Tibial nerve (tissue), 3 donors: ENCODE data around the gene GPC6.

ENCODE experiments used
- POLR2A ChIP-seq, 2 donors: fragments of 450-650 bp; IDR thresholded peaks; one replicate each; pipeline ENCODE4 v1.6.1; 2017; ENCODE audit warnings: antibody characterized with exemption in 2 of 2, mild to moderate bottlenecking in 2 of 2, moderate library complexity in 2 of 2
- TF ChIP-seq, protein P1 (sequence below), 5 experiments: fragments of 200-600 bp in 3 of 5; fragments of 450-650 bp in 2 of 5; sonication (generic) in 3 of 5; IDR thresholded peaks; one replicate each; pipeline ENCODE4 v1.5.1; 2016 to 2019; ENCODE audit warnings: antibody characterized with exemption in 5 of 5, mild to moderate bottlenecking in 3 of 5, moderate library complexity in 2 of 5

DNA sequence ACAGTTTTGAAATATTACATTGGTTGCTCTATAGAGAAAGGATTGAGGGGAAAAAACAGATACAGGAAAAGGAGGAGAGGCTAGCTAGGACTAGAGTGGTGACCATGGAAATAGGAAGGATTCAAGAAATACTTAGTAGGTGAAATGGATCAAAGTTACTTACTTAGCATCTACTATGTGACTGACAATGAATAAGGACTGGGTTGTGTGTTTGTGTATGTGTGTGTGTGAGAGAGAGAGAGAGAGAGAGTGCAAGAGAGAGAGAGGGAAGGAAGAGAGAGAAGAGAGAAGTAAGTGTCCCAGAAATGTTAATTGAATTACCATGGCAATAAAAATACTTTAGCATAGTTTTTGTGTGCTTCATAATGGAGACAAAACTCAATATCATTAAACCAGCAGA, 7.9 kb downstream of the GPC6 start:
- TF ChIP-seq, protein P1, sequence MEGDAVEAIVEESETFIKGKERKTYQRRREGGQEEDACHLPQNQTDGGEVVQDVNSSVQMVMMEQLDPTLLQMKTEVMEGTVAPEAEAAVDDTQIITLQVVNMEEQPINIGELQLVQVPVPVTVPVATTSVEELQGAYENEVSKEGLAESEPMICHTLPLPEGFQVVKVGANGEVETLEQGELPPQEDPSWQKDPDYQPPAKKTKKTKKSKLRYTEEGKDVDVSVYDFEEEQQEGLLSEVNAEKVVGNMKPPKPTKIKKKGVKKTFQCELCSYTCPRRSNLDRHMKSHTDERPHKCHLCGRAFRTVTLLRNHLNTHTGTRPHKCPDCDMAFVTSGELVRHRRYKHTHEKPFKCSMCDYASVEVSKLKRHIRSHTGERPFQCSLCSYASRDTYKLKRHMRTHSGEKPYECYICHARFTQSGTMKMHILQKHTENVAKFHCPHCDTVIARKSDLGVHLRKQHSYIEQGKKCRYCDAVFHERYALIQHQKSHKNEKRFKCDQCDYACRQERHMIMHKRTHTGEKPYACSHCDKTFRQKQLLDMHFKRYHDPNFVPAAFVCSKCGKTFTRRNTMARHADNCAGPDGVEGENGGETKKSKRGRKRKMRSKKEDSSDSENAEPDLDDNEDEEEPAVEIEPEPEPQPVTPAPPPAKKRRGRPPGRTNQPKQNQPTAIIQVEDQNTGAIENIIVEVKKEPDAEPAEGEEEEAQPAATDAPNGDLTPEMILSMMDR (IDR thresholded peaks at IDR 0.05): no peak
- no peak for TF ChIP-seq POLR2A (IDR thresholded peaks at IDR 0.05)
